Neural cell (in vitro differentiated cells): ENCODE data around the gene MKNK1.

Experiments
- CTCF ChIP-seq: fragments of 450-650 bp; IDR thresholded peaks from 2 replicates; pipeline ENCODE4 v1.5.1; 2014; ENCODE audit warnings: antibody characterized with exemption, mild to moderate bottlenecking, moderate library complexity; ENCODE audit not compliant: poor library complexity, severe bottlenecking
- EP300 ChIP-seq: fragments of 450-650 bp; conservative IDR thresholded peaks from 2 replicates; pipeline ENCODE4 v1.6.1; 2014; ENCODE audit warnings: antibody characterized with exemption, mild to moderate bottlenecking, moderate library complexity; ENCODE audit not compliant: poor library complexity, severe bottlenecking
- EZH2 ChIP-seq: fragments of 200-600, 300-800 bp; shearing (Covaris generic), sonication (generic); IDR thresholded peaks from 2 replicates; pipeline ENCODE4 v1.6.1; 2014; ENCODE audit warnings: antibody characterized with exemption, low read length, borderline replicate concordance, mild to moderate bottlenecking; ENCODE audit not compliant: insufficient read depth, poor library complexity, severe bottlenecking
- MXI1 ChIP-seq: fragments of 450-650 bp; conservative IDR thresholded peaks from 2 replicates; pipeline ENCODE4 v1.6.1; 2014; ENCODE audit warnings: antibody characterized with exemption, mild to moderate bottlenecking; ENCODE audit not compliant: poor library complexity, severe bottlenecking
- POLR2AphosphoS5 ChIP-seq: IDR thresholded peaks from 2 replicates; pipeline ENCODE4 v1.6.1; 2012
- RAD21 ChIP-seq: fragments of 450-650 bp; conservative IDR thresholded peaks from 2 replicates; pipeline ENCODE4 v1.6.1; 2014; ENCODE audit warnings: antibody characterized with exemption, mild to moderate bottlenecking, moderate library complexity
- REST ChIP-seq: IDR thresholded peaks from 2 replicates; pipeline ENCODE4 v1.6.1; 2012; ENCODE audit warnings: borderline replicate concordance
- SMC3 ChIP-seq: fragments of 450-650 bp; conservative IDR thresholded peaks from 2 replicates; pipeline ENCODE4 v1.6.1; 2014; ENCODE audit warnings: antibody characterized with exemption, mild to moderate bottlenecking, moderate library complexity; ENCODE audit not compliant: poor library complexity
- TAF1 ChIP-seq: IDR thresholded peaks from 2 replicates; pipeline ENCODE4 v1.6.1; 2012; ENCODE audit warnings: low read depth

GRCh38 chr1:46606255-46606965, 2.3 kb upstream of the MKNK1 start:
- TF ChIP-seq TAF1 (no peak), CTCF (no peak), REST (no peak), POLR2AphosphoS5 (no peak), RAD21 (no peak), EP300 (no peak), EZH2 (no peak), SMC3 (no peak), MXI1 (no peak)
